GM10266 (cell line): Measurements from ENCODE around the gene CEMP1.

Source experiments
- DNase-seq: peaks from one replicate; pipeline ENCODE4 v3.0.0; 2012; ENCODE audit errors: extremely low spot score
- TF ChIP-seq, protein P1 (sequence below): IDR thresholded peaks from 2 replicates; pipeline ENCODE4 v1.5.1; 2012; ENCODE audit warnings: mild to moderate bottlenecking, low read depth; ENCODE audit not compliant: control insufficient read depth, insufficient read depth; ENCODE audit errors: missing control alignments

Gene CEMP1

DNA sequence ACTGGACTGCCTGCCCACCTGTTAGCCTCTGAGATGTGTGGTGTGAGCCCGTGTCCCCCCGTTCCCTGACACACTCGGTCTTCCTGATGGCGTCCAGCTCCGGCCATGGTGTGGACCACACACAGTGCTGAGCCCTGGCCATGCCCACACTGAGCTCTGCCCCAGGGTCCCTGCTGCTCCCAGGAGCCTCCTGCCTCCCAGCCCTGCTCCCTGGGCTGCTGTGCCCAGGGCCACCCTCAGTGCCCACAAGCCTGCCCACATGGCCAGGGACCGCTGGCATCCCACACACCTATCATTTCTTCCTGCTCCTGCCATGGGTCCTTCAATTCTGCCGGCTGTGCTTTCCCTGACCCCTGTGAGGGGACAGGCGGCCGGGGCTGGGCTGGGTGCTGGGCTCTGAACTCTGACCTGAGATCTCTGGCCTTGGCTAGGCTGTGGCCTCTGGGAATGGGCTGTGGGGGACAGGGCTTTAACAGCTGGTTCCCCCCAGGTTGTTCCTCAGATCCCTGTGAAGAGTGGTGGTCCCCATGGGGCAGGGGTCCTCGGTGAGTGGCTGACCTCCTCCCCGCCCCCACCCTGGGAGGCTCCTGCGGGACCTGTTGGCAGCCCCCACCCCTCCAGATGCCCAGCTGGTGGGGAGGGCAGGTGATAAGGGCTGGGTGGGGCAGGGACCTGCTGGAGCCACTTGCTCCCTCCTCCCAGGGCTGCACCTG, 4.0 kb downstream of the CEMP1 start:
- TF ChIP-seq, protein P1, sequence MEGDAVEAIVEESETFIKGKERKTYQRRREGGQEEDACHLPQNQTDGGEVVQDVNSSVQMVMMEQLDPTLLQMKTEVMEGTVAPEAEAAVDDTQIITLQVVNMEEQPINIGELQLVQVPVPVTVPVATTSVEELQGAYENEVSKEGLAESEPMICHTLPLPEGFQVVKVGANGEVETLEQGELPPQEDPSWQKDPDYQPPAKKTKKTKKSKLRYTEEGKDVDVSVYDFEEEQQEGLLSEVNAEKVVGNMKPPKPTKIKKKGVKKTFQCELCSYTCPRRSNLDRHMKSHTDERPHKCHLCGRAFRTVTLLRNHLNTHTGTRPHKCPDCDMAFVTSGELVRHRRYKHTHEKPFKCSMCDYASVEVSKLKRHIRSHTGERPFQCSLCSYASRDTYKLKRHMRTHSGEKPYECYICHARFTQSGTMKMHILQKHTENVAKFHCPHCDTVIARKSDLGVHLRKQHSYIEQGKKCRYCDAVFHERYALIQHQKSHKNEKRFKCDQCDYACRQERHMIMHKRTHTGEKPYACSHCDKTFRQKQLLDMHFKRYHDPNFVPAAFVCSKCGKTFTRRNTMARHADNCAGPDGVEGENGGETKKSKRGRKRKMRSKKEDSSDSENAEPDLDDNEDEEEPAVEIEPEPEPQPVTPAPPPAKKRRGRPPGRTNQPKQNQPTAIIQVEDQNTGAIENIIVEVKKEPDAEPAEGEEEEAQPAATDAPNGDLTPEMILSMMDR: no peak
- no peak for DNase-seq

DNA sequence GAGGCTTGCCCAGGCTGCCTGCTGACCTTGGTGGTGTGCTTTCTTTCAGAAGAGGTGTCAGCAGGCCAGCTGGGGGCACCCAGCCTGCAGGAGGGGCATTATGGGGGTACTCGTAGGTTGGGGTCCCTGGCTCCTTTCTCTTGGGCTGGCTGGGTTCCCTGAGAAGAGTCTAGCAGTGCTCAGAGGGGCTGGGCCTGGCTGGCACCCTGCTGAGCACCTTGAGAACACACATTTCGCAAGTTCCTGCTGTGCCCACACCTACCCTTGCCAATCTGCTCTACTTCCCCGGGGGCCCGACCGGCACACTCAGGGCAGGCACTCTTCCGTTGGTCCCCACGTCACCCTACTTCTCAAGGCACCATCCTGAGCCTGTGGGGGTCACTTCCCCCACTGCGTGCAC, 5.1 kb downstream of the CEMP1 start:
- TF ChIP-seq, protein P1: no peak
- no peak for DNase-seq

DNA sequence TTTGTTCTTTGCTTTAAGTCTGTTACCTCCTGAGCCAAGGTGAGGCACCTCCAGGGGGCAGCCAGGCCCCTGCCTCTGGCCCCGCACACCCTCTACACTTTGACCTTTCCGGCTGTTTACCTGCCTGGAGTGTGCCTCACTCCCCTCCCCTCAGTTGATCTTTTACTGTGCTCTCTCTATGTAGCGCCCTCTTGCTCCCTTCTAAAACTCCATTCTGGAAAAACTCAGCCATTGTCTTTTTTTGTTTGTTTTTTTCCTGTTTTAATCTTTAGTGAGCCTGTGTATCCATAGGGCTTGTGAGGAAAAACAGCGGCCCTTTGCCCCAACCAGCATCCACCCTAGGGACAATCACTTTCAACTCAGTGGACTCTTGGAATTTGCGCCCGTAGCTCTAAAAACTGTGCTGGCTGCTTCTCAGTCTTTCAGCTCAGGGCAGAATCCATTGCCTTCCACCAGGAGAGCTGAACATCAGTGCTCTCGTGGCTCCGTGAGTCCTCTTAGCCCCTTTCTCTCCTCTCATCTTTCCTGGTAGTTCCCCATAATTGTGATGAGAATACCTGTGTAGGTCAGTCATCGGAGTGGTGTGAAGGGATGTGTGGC, 6.8 kb downstream of the CEMP1 start:
- TF ChIP-seq, protein P1: no peak
- DNase-seq: no peak

DNA sequence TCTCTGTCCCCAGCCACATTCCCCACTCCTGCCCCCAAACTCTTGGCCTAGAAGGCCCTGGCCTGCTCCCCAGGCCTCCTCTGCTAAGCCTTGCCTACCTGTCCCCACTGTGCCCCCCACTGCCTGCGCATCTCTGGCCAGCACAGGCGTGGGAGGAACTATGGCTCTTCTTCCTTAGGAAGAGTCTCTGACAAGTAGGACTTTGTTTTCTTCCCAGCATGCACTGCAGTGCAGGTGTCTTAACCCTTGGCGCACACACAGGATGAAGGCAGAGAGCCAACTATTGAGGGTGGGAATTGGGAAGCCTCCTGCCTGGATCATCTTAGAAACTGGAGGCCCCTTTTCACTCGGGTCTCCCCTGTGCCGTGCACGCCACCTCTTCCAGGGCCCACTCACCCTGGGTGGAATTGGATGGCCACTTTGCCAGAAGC, 7.4 kb downstream of the CEMP1 start:
- TF ChIP-seq, protein P1: no peak
- no peak for DNase-seq

DNA sequence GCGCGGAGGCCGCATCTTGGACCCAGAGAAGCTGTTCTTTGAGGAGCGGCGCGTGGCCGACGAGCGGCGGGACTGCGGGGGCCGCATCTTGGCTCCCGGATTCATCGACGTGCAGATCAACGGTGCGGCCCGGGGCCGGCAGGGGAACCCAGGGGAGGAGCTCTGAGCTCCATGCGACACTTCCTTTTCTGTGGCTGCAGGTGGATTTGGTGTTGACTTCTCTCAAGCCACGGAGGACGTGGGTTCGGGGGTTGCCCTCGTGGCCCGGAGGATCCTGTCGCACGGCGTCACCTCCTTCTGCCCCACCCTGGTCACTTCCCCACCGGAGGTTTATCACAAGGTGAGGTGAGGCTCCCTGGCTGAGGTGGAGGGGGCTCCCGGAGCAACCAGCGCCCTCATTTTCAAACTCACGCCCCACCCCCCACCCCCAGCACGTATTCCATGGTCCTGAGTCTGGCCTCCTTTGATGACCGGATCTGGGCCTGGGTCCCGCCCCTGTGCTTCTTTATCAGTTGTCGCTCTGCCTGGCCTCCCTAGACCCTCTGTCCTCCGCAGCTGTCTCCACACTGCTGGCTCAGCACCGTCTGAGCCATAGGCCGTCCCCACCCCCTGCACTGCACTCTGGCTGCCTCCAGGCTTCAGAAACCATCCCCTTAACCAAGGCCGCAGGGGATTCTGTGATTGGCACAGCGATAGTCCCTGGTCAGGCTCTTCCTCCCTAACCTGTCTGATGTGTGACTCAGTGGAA, 10.2 kb downstream of the CEMP1 start:
- DNase-seq: no peak
- TF ChIP-seq, protein P1: no peak

DNA sequence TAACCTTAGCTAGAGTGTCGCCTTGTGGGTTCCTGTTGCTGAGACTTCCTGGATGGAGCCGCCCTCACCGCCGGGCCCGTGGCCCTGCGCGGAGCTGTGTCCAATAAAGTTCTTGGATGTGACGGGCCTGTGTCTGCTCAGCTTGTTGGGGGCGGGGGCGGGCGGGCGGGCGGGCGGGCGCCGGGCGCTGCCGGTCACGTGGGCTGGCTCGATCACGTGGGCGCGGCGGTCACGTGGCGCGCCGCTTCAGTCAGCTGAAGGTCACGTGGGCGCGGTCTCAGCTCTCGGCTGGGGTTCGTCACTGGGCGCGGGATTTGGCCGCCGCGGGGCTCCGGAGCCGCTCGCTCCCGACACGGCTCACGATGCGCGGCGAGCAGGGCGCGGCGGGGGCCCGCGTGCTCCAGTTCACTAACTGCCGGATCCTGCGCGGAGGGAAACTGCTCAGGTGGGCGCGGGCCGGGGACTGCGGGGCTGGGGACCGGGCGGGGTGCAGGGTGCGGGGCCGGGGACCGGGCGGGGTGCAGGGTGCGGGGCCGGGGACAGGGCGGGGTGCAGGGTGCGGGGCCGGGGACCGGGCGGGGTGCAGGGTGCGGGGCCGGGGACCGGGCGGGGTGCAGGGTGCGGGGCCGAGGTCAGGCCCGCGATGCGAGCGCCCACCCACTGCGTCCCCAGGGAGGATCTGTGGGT, 11.0 kb downstream of the CEMP1 start, which contains the start of gene AMDHD2:
Gene AMDHD2, plus strand, starts transcription at position 275 of the 687 bp plus-strand sequence. Its CDS starts 88 bp downstream, at position 363.
- TF ChIP-seq, protein P1: no peak
- DNase-seq: peak; percentile 99
